Right lobe of liver (tissue), 4 donors: ENCODE data around the gene FTO.

ENCODE experiments used
- POLR2A ChIP-seq: fragments of 450-650 bp; IDR thresholded peaks from one replicate; pipeline ENCODE4 v1.6.1; 2017; ENCODE audit warnings: antibody characterized with exemption, mild to moderate bottlenecking
- TF ChIP-seq, protein P1 (sequence below), 4 donors: fragments of 200-600 bp in 3 of 4; fragments of 450-650 bp in 1 of 4; IDR thresholded peaks; one replicate each; pipeline versions ENCODE4 v1.5.1 to v1.8.0; 2016 to 2022; ENCODE audit warnings: antibody characterized with exemption in 4 of 4, mild to moderate bottlenecking in 2 of 4
- donor health status: DM: no; HTN: no; CAD: no.
- donor health status: DM: no; HTN: no; CAD: no.
- donor health status: DM: no; HTN: yes; CAD: no.

DNA sequence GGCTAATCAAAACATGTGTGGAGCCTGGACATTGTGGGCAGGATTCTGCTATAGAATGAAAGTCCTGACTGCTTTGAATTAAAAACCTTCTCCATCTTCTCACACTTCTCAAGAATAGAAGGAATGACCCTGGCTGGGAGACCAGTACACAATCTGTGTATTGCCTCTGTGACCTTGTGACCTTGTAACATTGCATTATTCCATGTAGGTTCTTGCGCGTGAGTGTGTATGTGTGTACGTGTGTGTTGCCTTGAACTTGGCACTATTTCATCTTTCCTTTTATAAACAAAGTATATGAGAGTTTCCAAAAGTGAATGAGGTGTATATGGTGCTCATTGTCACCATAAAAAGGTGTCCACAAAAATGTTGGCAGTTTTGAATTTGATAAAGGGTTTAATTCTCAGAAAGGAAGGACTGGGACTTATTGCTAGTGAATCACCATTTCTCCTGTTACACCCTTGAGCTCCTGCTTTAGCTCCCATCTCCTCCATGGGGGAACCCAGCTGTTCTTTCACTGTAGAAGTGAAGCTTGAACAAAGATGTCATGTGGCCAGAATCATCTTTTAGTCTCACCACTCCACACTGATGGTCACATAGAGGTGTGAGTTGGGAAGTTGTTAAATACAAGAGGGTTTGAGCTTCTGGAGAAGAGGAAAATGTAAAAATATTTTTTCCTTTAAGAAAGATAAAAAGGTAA is 244.9 kb downstream of the FTO start:
- TF ChIP-seq, protein P1, sequence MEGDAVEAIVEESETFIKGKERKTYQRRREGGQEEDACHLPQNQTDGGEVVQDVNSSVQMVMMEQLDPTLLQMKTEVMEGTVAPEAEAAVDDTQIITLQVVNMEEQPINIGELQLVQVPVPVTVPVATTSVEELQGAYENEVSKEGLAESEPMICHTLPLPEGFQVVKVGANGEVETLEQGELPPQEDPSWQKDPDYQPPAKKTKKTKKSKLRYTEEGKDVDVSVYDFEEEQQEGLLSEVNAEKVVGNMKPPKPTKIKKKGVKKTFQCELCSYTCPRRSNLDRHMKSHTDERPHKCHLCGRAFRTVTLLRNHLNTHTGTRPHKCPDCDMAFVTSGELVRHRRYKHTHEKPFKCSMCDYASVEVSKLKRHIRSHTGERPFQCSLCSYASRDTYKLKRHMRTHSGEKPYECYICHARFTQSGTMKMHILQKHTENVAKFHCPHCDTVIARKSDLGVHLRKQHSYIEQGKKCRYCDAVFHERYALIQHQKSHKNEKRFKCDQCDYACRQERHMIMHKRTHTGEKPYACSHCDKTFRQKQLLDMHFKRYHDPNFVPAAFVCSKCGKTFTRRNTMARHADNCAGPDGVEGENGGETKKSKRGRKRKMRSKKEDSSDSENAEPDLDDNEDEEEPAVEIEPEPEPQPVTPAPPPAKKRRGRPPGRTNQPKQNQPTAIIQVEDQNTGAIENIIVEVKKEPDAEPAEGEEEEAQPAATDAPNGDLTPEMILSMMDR (IDR thresholded peaks at IDR 0.05): no peak
- TF ChIP-seq POLR2A: no peak
